ENCODE measurements around the gene PSMA7. TPM values are rescaled to one million over a fixed set of nuclear protein-coding genes. Genes with fewer than 3 reads are reported as not detected.

The PSMA7 gene
- total RNA-seq (100 to 1,000 TPM; 163 to 214 (median 168) TPM), polyA plus RNA-seq (100 to 1,000 TPM; 105 to 212 TPM)
- long read RNA-seq, donor 1, transcript PSMA7-201 (3 exons, 925 nt): minor isoform, 28 of 318 reads
- long read RNA-seq, donor 1, transcript PSMA7-206 (4 exons, 548 nt): minor isoform, 31 of 318 reads
- long read RNA-seq, donor 1, transcript PSMA7-203 (7 exons, 996 nt): major isoform, 183 of 318 reads
- long read RNA-seq, donor 1, partial matches to known transcripts: 38 of 318 reads
- long read RNA-seq, donor 1, other reads (novel, unspliced or antisense): 37 of 318 reads
- long read RNA-seq, donor 2, transcript PSMA7-203 (7 exons, 996 nt): major isoform, 114 of 118 reads
- long read RNA-seq, donor 2, partial matches to known transcripts: 0 of 118 reads
- long read RNA-seq, donor 2, other reads (novel, unspliced or antisense): 0 of 118 reads
- long read RNA-seq, donor 3, transcript PSMA7-206 (4 exons, 548 nt): minor isoform, 150 of 370 reads
- long read RNA-seq, donor 3, transcript PSMA7-201 (3 exons, 925 nt): minor isoform, 5 of 370 reads
- long read RNA-seq, donor 3, transcript PSMA7-203 (7 exons, 996 nt): major isoform, 198 of 370 reads
- long read RNA-seq, donor 3, partial matches to known transcripts: 6 of 370 reads
- long read RNA-seq, donor 3, other reads (novel, unspliced or antisense): 10 of 370 reads

DNA sequence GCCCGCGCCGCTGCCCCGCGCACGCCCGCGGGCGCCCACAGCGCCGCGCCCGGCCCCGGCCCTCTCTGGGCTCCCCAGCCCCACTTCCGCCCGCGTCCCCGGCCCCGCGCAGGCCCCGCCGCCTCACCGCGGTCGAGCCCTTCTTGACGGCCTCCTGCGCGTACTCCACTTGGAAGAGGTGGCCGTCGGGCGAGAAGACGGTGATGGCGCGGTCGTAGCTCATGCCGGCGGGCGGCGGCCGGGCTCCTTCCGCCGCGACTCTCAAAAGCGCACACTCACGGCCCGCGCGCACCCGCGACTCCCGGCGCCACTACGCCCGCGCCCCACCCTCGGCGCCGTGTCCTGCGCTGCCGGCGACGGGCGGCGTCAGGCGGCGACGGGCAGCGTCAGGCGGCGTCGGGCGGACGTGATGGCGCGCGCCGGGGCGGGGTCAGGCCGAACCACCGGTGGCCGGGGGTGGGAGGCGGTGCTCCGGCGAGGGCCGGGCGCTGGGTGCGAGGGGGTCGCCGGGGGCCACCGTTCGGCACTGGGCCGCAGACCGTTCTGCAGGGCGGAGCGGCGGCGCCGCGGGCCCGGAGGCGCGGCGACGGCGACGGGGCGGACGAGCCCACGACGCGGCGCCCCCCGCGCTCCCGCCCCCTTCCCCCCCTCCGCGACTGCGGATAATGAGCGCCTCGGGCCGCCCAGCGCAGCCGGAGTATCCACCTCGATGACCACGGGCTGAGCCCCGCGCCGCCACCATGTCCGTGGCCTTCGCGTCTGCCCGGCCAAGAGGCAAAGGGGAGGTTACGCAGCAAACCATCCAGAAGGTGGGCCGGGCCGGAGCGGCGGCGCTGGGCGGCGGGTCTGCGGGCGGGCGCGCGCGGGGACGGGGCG lies at the start of gene PSMA7, which contains the start of gene SS18L1:
Gene PSMA7, minus strand, starts transcription at position 314 of the 876 bp plus-strand sequence. Its CDS starts 91 bp downstream, at position 223.
Gene SS18L1, plus strand, starts transcription at position 689 of the 876 bp plus-strand sequence. Its CDS starts 52 bp downstream, at position 741.
- intact Hi-C loops (cut with DNase I): loop anchor here in 3 of 4 donors (2.0 to 5.0 kb wide), 5 partner anchors 21 to 239 kb away; partner anchors contain the start of genes LSM14B (in 1 of the 3) and TAF4 (in 1 of the 3)
- Histone ChIP-seq H3K4me1 (ENCODE audit: insufficient read depth) (peaks cover 14% of the 10 kb centered on the region), H3K4me3 (peak within 1 kb of the TSS; percentile 68), H3K9me3 (no peaks in the 10 kb centered on the region), H3K27me3 (no peaks in the 10 kb centered on the region), H3K27ac (peak within 1 kb of the TSS; percentile 98 to 100), H3K36me3 (no peaks in the 10 kb centered on the region)
- peak; percentile 83 to 90 (median 86) for DNase-seq
- WGBS, 3 donors: 0 to 1% (median 0%) methylated on average over 71 to 147 of the region's 148 CpGs
- TF ChIP-seq EP300 (IDR thresholded peaks at IDR 0.05) (no peak), POLR2A (IDR thresholded peaks at IDR 0.05) (peak; percentile 88)
- TF ChIP-seq, protein P1, sequence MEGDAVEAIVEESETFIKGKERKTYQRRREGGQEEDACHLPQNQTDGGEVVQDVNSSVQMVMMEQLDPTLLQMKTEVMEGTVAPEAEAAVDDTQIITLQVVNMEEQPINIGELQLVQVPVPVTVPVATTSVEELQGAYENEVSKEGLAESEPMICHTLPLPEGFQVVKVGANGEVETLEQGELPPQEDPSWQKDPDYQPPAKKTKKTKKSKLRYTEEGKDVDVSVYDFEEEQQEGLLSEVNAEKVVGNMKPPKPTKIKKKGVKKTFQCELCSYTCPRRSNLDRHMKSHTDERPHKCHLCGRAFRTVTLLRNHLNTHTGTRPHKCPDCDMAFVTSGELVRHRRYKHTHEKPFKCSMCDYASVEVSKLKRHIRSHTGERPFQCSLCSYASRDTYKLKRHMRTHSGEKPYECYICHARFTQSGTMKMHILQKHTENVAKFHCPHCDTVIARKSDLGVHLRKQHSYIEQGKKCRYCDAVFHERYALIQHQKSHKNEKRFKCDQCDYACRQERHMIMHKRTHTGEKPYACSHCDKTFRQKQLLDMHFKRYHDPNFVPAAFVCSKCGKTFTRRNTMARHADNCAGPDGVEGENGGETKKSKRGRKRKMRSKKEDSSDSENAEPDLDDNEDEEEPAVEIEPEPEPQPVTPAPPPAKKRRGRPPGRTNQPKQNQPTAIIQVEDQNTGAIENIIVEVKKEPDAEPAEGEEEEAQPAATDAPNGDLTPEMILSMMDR (IDR thresholded peaks at IDR 0.05): no peak

DNA sequence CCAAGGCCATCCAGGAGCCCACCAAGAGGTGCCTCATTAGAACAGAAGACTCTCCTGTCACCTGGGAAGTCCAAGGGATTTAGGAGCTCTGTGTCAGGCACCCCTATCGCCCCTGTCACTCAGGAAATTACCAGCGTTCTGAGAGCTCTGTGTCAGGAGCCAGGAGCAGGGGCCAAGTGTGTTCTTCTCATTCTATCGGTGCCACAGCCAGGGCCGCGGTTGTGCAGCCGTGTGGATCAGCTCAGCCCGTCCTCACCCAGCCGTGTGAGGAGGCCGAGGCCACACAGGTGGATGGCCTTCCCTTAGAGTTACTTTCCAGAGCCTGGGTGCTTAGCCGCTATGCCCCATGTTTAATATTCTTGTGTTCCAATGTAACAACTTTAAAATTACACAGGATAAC lies 49.4 kb upstream of the PSMA7 start:
- Histone ChIP-seq H3K27ac (no peak overlapping the region), H3K4me3 (no peak overlapping the region), H3K36me3 (no peaks in the 10 kb centered on the region), H3K9me3 (no peaks in the 10 kb centered on the region), H3K27me3 (no peaks in the 10 kb centered on the region), H3K4me1 (ENCODE audit: insufficient read depth) (no peaks in the 10 kb centered on the region)
- TF ChIP-seq EP300 (IDR thresholded peaks at IDR 0.05): no peak
- no peak for TF ChIP-seq POLR2A (IDR thresholded peaks at IDR 0.05)
- TF ChIP-seq, protein P1 (IDR thresholded peaks at IDR 0.05): no peak
- intact Hi-C loops (cut with DNase I): no loop called here
- DNase-seq: peak in 1 of 5 donors; percentile 19
- 73 to 83% (median 79%) methylated on average over 10 of the region's 10 CpGs for WGBS, 3 donors

DNA sequence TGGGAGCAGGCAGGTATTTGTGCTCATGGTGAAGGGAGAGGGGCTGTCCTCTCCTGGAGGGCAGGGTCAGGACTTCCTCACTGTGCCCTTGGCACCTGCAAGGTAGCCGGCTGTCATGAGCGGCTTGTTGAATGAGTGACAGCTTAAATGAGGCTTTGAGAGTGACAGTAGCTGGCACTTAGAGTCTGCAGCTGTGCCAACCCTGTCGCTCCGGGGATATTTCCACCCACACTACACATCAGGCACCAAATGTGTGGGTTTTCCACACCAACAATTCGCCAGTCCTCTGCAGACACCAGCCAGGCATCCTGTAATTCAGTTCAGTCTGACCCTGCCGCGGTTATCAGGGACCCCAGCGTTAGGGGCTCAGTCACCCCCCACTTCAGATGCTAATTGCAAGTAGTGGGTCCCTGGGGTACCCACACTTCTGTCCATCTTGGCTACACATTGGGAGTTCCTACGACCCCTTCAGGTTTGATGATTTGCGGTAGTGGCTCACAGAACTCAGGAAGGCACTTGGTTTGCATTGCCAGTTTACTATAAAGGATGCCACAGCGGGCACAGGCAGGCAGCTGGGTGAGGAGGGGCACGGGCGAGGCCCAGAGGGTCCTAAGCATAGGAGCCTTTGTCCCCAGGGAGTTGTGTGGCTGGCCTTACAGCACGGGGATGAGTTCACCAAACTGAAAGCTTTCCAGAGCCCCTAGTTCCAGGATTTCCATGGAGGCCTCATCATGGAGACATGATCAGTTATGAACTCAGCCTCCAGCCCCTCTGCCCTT lies 48.8 kb upstream of the PSMA7 start:
- WGBS, 3 donors: 86 to 87% (median 87%) methylated on average over 14 of the region's 14 CpGs
- DNase-seq: peak in 1 of 5 donors; percentile 17
- Histone ChIP-seq H3K27ac (no peak overlapping the region), H3K36me3 (no peaks in the 10 kb centered on the region), H3K4me1 (ENCODE audit: insufficient read depth) (no peaks in the 10 kb centered on the region), H3K4me3 (no peak overlapping the region), H3K9me3 (no peaks in the 10 kb centered on the region), H3K27me3 (no peaks in the 10 kb centered on the region)
- TF ChIP-seq, protein P1 (IDR thresholded peaks at IDR 0.05): no peak
- TF ChIP-seq POLR2A (IDR thresholded peaks at IDR 0.05): no peak
- no peak for TF ChIP-seq EP300 (IDR thresholded peaks at IDR 0.05)
- intact Hi-C loops (cut with DNase I): no loop called here

Measured in ovary (tissue), 10 donors.